K562 (cell line): ENCODE data around the gene FRMD3. TPM values are rescaled to one million over a fixed set of nuclear protein-coding genes. Genes with fewer than 3 reads are reported as not detected.

Experiments used
- ATAC-seq: fragments of 200-7000 bp; cut with Tn5 transposase; 3 replicates; pipeline ENCODE4 v1.9.1; 2020; ENCODE audit warnings: moderate library complexity
- BruUV-seq: library from RNA; stranded (reverse); fragments of 400-500 nt; replicated peaks from 2 replicates; lab custom pipeline; 2021; lab: Mats Ljungman, UMichigan
- CTCF ChIA-PET: fragments of 300-600 bp; formaldehyde crosslinking; extraction: SDS; loops from one replicate; lab custom pipeline; 2021; ENCODE audit warnings: low intra/inter-chr PET ratio; lab: Yijun Ruan, JAX
- POLR2A ChIA-PET: fragments of 300-600, 350-650 bp; sonication (Branson Sonifier 250); formaldehyde crosslinking; extraction: SDS; loops from one replicate; lab custom pipeline; 2021; ENCODE audit warnings: antibody characterized with exemption, inconsistent platforms; lab: Yijun Ruan, JAX
- DNase-seq, 4 experiments: peaks; one replicate each; pipeline versions ENCODE4 v3.0.0 to v3.0.0-alpha.2; 2011 to 2018; ENCODE audit warnings: low spot score in 3 of 4, mixed read lengths in 3 of 4; ENCODE audit errors: extremely low read depth in 1 of 4
- FAIRE-seq: peaks from 2 replicates; lab custom pipeline; 2011; peaks lifted over from hg19 to GRCh38; lab: Jason Lieb, UNC
- H2AFZ ChIP-seq: 2 replicates; pipeline ENCODE4 v1.6.0; 2011; ENCODE audit warnings: low read depth, low read length, control low read depth, inconsistent platforms
- H3K27ac ChIP-seq: fragments of 200-600 bp; 3 replicates; pipeline ENCODE4 v1.8.0; 2011; ENCODE audit warnings: low read depth, mild to moderate bottlenecking, control low read depth, inconsistent platforms, low read length, moderate library complexity, mixed read lengths; ENCODE audit errors: extremely low read depth
- H3K27me3 ChIP-seq, 2 experiments: fragments of 300-600 bp in 1 of 2; 2 replicates in 1 of 2; 3 replicates in 1 of 2; pipeline versions ENCODE4 v1.6.0 to v1.8.0; 2011; ENCODE audit warnings: inconsistent platforms in 2 of 2, low read length in 2 of 2, mild to moderate bottlenecking in 1 of 2, mixed read lengths in 1 of 2, moderate library complexity in 1 of 2; ENCODE audit not compliant: control insufficient read depth in 2 of 2, insufficient read depth in 2 of 2
- H3K36me3 ChIP-seq: fragments of 300-600 bp; 3 replicates; pipeline ENCODE4 v1.8.0; 2011; ENCODE audit warnings: mild to moderate bottlenecking, low read length, inconsistent platforms; ENCODE audit not compliant: control insufficient read depth, insufficient read depth
- H3K4me1 ChIP-seq, 2 experiments: fragments of 200-600 bp in 1 of 2; replicated peaks in 1 of 2; 2 replicates in 1 of 2; 3 replicates in 1 of 2; pipeline versions ENCODE4 v1.5.1 to v1.8.0; 2011; ENCODE audit warnings: inconsistent platforms in 2 of 2, low read length in 2 of 2, mild to moderate bottlenecking in 1 of 2, mixed read lengths in 1 of 2, moderate library complexity in 1 of 2; ENCODE audit not compliant: control insufficient read depth in 2 of 2, insufficient read depth in 2 of 2
- H3K4me2 ChIP-seq: 2 replicates; pipeline ENCODE4 v1.6.1; 2011; ENCODE audit warnings: low read length, control low read depth, inconsistent platforms, mixed read lengths; ENCODE audit not compliant: insufficient read depth
- H3K4me3 ChIP-seq: fragments of 200-600 bp; sonication (generic), shearing (Covaris generic); 2 replicates; pipeline ENCODE4 v1.5.1; 2016; ENCODE audit warnings: control low read depth, inconsistent platforms
- H3K79me2 ChIP-seq: fragments of 200-600 bp; 3 replicates; pipeline ENCODE4 v1.8.0; 2011; ENCODE audit warnings: low read length, inconsistent platforms; ENCODE audit not compliant: control insufficient read depth, insufficient read depth
- H3K9ac ChIP-seq, 2 experiments: 2 replicates each; pipeline versions ENCODE4 v1.6.0 to v1.6.1; 2011; ENCODE audit warnings: low read depth in 2 of 2, low read length in 2 of 2, control low read depth in 1 of 2, inconsistent platforms in 1 of 2, mild to moderate bottlenecking in 1 of 2, mixed read lengths in 1 of 2; ENCODE audit not compliant: insufficient read depth in 1 of 2
- H3K9me1 ChIP-seq: one replicate; pipeline ENCODE4 v1.6.0; 2011; ENCODE audit warnings: inconsistent platforms, mild to moderate bottlenecking, low read length, moderate library complexity; ENCODE audit not compliant: control insufficient read depth, insufficient read depth
- H3K9me3 ChIP-seq: replicated peaks from 2 replicates; pipeline ENCODE4 v1.5.1; 2011; ENCODE audit warnings: low read depth, low read length, inconsistent platforms; ENCODE audit not compliant: control insufficient read depth, insufficient read depth
- H4K20me1 ChIP-seq: replicated peaks from 2 replicates; pipeline ENCODE4 v1.6.1; 2011; ENCODE audit warnings: low read length, inconsistent platforms, mixed read lengths; ENCODE audit not compliant: control insufficient read depth, insufficient read depth
- ARID1B ChIP-seq: fragments of 450-650 bp; IDR thresholded peaks from 2 replicates; pipeline ENCODE4 v1.6.1; 2016; ENCODE audit warnings: antibody characterized with exemption, mild to moderate bottlenecking, inconsistent platforms
- CBFA2T2 ChIP-seq: fragments of 450-650 bp; conservative IDR thresholded peaks from 2 replicates; pipeline ENCODE4 v1.6.1; 2017; ENCODE audit warnings: mild to moderate bottlenecking
- CBFA2T3 ChIP-seq: fragments of 450-650 bp; IDR thresholded peaks from 2 replicates; pipeline ENCODE4 v1.6.1; 2017
- CTBP1 ChIP-seq: fragments of 450-650 bp; IDR thresholded peaks from 2 replicates; pipeline ENCODE4 v1.6.1; 2016; ENCODE audit warnings: borderline replicate concordance
- DNMT1 ChIP-seq: fragments of 450-650 bp; IDR thresholded peaks from 2 replicates; pipeline ENCODE4 v1.6.1; 2016; ENCODE audit warnings: antibody characterized with exemption, mild to moderate bottlenecking
- EP300 ChIP-seq: IDR thresholded peaks from 2 replicates; pipeline ENCODE4 v1.6.1; 2012; ENCODE audit warnings: low read length, improper control_type of control experiment
- ETV1 ChIP-seq: fragments of 450-650 bp; conservative IDR thresholded peaks from 2 replicates; pipeline ENCODE4 v1.6.1; 2016; ENCODE audit warnings: missing genetic modification characterization, control low read depth, low read depth, missing compliant biosample characterization
- ETV6 ChIP-seq, 3 experiments: fragments of 150-350 bp in 1 of 3; sonication (generic) in 1 of 3; formaldehyde crosslinking in 1 of 3; IDR thresholded peaks; 2 replicates each; pipeline versions ENCODE4 v1.6.1 to v1.8.0; 2014 to 2022; ENCODE audit warnings: borderline replicate concordance in 2 of 3, low read depth in 2 of 3, antibody characterized with exemption in 1 of 3, low read length in 1 of 3, mild to moderate bottlenecking in 1 of 3, missing genetic modification reagents in 1 of 3
- GABPA ChIP-seq: fragments of 200-800 bp; sonication (Bioruptor generic); conservative IDR thresholded peaks from 2 replicates; pipeline ENCODE4 v1.6.1; 2016; ENCODE audit warnings: low read depth, missing genetic modification characterization, missing compliant biosample characterization
- KDM1A ChIP-seq, 2 experiments: fragments of 450-650 bp; IDR thresholded peaks; 2 replicates each; pipeline ENCODE4 v1.6.1; 2016; ENCODE audit warnings: mild to moderate bottlenecking in 2 of 2
- NR2C2 ChIP-seq, 2 experiments: fragments of 200-800 bp in 1 of 2; sonication (Bioruptor generic) in 1 of 2; sonication (generic) in 1 of 2; formaldehyde crosslinking in 1 of 2; IDR thresholded peaks; 2 replicates each; pipeline versions ENCODE4 v1.6.1 to v1.8.0; 2016 to 2022; ENCODE audit warnings: mild to moderate bottlenecking in 1 of 2, missing compliant biosample characterization in 1 of 2, missing genetic modification characterization in 1 of 2, missing genetic modification reagents in 1 of 2
- RCOR1 ChIP-seq, 2 experiments: IDR thresholded peaks; 2 replicates each; pipeline ENCODE4 v1.6.1; 2012; ENCODE audit warnings: low read depth in 2 of 2, low read length in 2 of 2, borderline replicate concordance in 1 of 2, improper control_type of control experiment in 1 of 2
- RFX7 ChIP-seq: fragments of 250-450 bp; sonication (Bioruptor Pico); IDR thresholded peaks from 2 replicates; pipeline ENCODE4 v1.5.1; 2021; ENCODE audit warnings: mild to moderate bottlenecking
- STAT5A ChIP-seq: IDR thresholded peaks from 2 replicates; pipeline ENCODE4 v1.6.1; 2012; ENCODE audit warnings: low read length, inconsistent platforms, borderline replicate concordance
- TRIM28 ChIP-seq: fragments of 450-650 bp; IDR thresholded peaks from 2 replicates; pipeline ENCODE4 v1.6.1; 2017
- USF1 ChIP-seq: sonication (generic); formaldehyde crosslinking; IDR thresholded peaks from 2 replicates; pipeline ENCODE4 v1.9.0; 2022; ENCODE audit warnings: mild to moderate bottlenecking, missing genetic modification reagents
- ZNF707 ChIP-seq: fragments of 250-450 bp; sonication (Bioruptor Pico); conservative IDR thresholded peaks from 2 replicates; pipeline ENCODE4 v1.8.0; 2022; ENCODE audit warnings: inconsistent platforms, mild to moderate bottlenecking, moderate library complexity
- WGBS: fragments of 100-300 bp; shearing (Covaris generic); methylation state at CpG from one replicate; pipeline ENCODE4 v1.1.6; 2016; ENCODE audit warnings: low coverage, mixed read lengths; ENCODE audit not compliant: insufficient coverage; ENCODE audit errors: missing lambda C conversion rate; 5-methylcytosine and 5-hydroxymethylcytosine counted together
- in situ Hi-C: fragments of 300-500 bp; cut with MboI; formaldehyde crosslinking; loops from 4 replicates; pipeline ENCODE4 v1.15.0; 2018; ENCODE audit warnings: inconsistent platforms, mixed read lengths
- intact Hi-C: fragments of 100-400 bp; cut with micrococcal nuclease; formaldehyde crosslinking; loops from 2 replicates; pipeline ENCODE4 v1.14.2; 2022
- polyA plus RNA-seq, 8 experiments: library from polyadenylated mRNA; depleted of rRNA in 4 of 8; stranded (reverse) in 5 of 8; unstranded in 3 of 8; fragments of >200 nt; fragmentation: Nextera tagmentation in 2 of 8; fragmentation: Illumina TruSeq in 1 of 8; extraction: Ambion mirVana in 2 of 8; extraction: Trizol in 1 of 8; gene quantifications; 2 replicates each; pipeline versions ENCODE4 v1.2.1 to v1.2.3, GENCODE V29; 2011 to 2014; ENCODE audit warnings: inconsistent platforms in 1 of 8, missing spikeins in 1 of 8
- total RNA-seq, 7 experiments: library from RNA; depleted of rRNA in 6 of 7; stranded (reverse); fragments of >200 nt in 6 of 7; fragmentation: Illumina TruSeq in 2 of 7; extraction: Trizol in 2 of 7; gene quantifications; 2 replicates each; pipeline versions ENCODE4 v1.2.1 to v1.2.3, GENCODE V29; 2011 to 2021; ENCODE audit warnings: low replicate concordance in 1 of 7
- TF ChIP-seq, protein P1 (sequence below): fragments of 450-650 bp; IDR thresholded peaks from 2 replicates; pipeline ENCODE4 v1.6.1; 2016
- TF ChIP-seq, protein P2 (sequence below), 2 experiments: fragments of 450-650 bp in 1 of 2; sonication (generic) in 1 of 2; formaldehyde crosslinking in 1 of 2; IDR thresholded peaks in 1 of 2; conservative IDR thresholded peaks in 1 of 2; 2 replicates each; pipeline versions ENCODE4 v1.6.1 to v1.8.1; 2016 to 2023; ENCODE audit warnings: mild to moderate bottlenecking in 2 of 2, moderate library complexity in 2 of 2, inconsistent platforms in 1 of 2, missing genetic modification reagents in 1 of 2

The FRMD3 gene
- total and polyA plus RNA-seq, 9 of the 15 experiments (the other 6 are each of a cell fraction or from before 2014, with no cell fraction given): 0.09 to 0.51 (median 0.21) TPM

DNA sequence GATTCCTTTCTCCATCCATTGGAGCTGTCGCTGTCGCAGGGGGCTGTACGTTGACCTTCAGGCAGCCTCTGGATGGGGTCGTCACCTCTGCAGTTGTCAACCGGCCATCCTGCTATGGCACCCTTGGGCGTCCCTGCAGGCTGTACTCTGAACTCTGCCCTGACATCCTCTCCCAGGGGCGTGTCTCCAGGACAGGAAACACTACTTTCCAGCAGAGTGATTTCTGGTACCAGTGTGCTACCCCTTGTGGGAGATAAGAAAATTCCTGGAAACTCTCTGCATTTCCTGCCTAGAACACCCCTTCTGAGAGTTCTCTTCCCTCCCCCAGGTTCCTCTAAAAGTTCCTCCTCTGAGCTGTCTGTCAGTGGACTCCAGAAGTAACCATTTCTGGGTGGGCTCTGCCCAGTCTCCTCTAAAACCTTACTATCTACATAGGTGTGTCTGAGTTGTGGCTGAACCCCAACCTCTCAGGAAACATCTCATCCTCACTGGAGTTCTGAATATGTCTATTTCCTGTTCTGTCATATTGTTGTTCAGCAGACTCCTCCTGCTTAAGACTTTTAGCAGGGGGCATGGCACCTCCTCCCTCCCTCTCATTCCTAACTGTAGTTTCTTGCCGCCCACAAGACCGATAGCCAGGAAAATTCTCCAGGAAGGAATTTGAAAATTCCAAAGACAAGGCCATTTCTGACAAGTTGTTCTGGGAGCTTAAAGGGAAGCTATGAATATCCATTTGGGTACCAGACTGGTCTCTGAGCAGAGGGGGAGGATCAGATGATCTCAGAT is 329.9 kb downstream of the FRMD3 start:
- no TSS peak for BruUV-seq
- peak in 1 of 2 experiments; percentile 52; a peak in 1 of 4 replicates for TF ChIP-seq KDM1A (IDR thresholded peaks at IDR 0.05)
- peak; percentile 16; the same call in 1 of the 2 replicates for TF ChIP-seq CTBP1
- peak; percentile 31; the same call in 1 of the 2 replicates for TF ChIP-seq EP300
- TF ChIP-seq ETV6 (IDR thresholded peaks at IDR 0.05; ENCODE audit: borderline replicate concordance in 1 of 2, low read depth in 2 of 2, low read length in 1 of 2): peak in 1 of 2 experiments; percentile 48; a peak in 1 of 4 replicates
- TF ChIP-seq ETV6 (CRISPR knock-in tag; IDR thresholded peaks at IDR 0.05; ENCODE audit: borderline replicate concordance): no peak
- TF ChIP-seq, protein P1, sequence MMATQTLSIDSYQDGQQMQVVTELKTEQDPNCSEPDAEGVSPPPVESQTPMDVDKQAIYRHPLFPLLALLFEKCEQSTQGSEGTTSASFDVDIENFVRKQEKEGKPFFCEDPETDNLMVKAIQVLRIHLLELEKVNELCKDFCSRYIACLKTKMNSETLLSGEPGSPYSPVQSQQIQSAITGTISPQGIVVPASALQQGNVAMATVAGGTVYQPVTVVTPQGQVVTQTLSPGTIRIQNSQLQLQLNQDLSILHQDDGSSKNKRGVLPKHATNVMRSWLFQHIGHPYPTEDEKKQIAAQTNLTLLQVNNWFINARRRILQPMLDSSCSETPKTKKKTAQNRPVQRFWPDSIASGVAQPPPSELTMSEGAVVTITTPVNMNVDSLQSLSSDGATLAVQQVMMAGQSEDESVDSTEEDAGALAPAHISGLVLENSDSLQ: peak; percentile 31; the same call in 1 of the 2 replicates
- TF ChIP-seq ETV1 (tag): no peak
- TF ChIP-seq CBFA2T3: peak; percentile 42
- TF ChIP-seq ZNF707 (CRISPR knock-in tag): no peak
- TF ChIP-seq DNMT1: no peak
- peak; percentile 35; the same call in 1 of the 2 replicates for TF ChIP-seq GABPA (tag)
- TF ChIP-seq CBFA2T2: 0 out of 2 replicates have a peak, but pooled peaks have one; percentile 13
- TF ChIP-seq TRIM28: no peak
- peak in 1 of 2 experiments; percentile 76; a peak in 2 of 4 replicates for TF ChIP-seq RCOR1 (IDR thresholded peaks at IDR 0.05; ENCODE audit: borderline replicate concordance in 1 of 2, low read depth in 2 of 2, low read length in 2 of 2)
- no peak for TF ChIP-seq NR2C2 (CRISPR knock-in tag; IDR thresholded peaks at IDR 0.05)
- TF ChIP-seq NR2C2 (tag; IDR thresholded peaks at IDR 0.05): peak; percentile 65; the same call in 1 of the 2 replicates
- peak; percentile 47 for TF ChIP-seq ARID1B
- TF ChIP-seq RFX7 (CRISPR knock-in tag): no peak
- TF ChIP-seq, protein P2, sequence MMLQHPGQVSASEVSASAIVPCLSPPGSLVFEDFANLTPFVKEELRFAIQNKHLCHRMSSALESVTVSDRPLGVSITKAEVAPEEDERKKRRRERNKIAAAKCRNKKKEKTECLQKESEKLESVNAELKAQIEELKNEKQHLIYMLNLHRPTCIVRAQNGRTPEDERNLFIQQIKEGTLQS (IDR thresholded peaks at IDR 0.05): no peak
- TF ChIP-seq, protein P2 (CRISPR knock-in tag; conservative IDR thresholded peaks at IDR 0.05): no peak
- no peak for TF ChIP-seq USF1 (CRISPR knock-in tag)
- TF ChIP-seq STAT5A: peak; percentile 53
- no peaks in the 10 kb centered on the region for H3K9me3 ChIP-seq
- no peaks in the 10 kb centered on the region for H3K36me3 ChIP-seq
- H3K4me2 ChIP-seq: no peak overlapping the region
- FAIRE-seq: no peak
- no peaks in the 10 kb centered on the region; a peak in 1 of 5 replicates for H3K4me1 ChIP-seq
- in situ Hi-C loops (no loop called here), intact Hi-C loops (no loop called here)
- ChIA-PET POLR2A (interaction anchor here (0.6 kb wide), 1 partner anchor 1155 kb away, joined by 3 read pairs; no protein-coding TSS in a partner anchor), CTCF (no interaction called here)
- peak in 2 of 4 experiments; percentile 10 to 60 for DNase-seq
- H3K27ac ChIP-seq: no peak overlapping the region
- no peak overlapping the region for H3K4me3 ChIP-seq
- no peaks in the 10 kb centered on the region for H3K79me2 ChIP-seq
- no peaks in the 10 kb centered on the region for H3K9me1 ChIP-seq
- WGBS: 0% methylated on average over 6 of the region's 9 CpGs
- H4K20me1 ChIP-seq: no peaks in the 10 kb centered on the region
- H3K9ac ChIP-seq: no peak overlapping the region
- ATAC-seq: peak; percentile 76
- no peaks in the 10 kb centered on the region for H3K27me3 ChIP-seq
- no peak overlapping the region for H2AFZ ChIP-seq
